ENCODE results near the gene DUSP9.

The DUSP9 gene

DNA sequence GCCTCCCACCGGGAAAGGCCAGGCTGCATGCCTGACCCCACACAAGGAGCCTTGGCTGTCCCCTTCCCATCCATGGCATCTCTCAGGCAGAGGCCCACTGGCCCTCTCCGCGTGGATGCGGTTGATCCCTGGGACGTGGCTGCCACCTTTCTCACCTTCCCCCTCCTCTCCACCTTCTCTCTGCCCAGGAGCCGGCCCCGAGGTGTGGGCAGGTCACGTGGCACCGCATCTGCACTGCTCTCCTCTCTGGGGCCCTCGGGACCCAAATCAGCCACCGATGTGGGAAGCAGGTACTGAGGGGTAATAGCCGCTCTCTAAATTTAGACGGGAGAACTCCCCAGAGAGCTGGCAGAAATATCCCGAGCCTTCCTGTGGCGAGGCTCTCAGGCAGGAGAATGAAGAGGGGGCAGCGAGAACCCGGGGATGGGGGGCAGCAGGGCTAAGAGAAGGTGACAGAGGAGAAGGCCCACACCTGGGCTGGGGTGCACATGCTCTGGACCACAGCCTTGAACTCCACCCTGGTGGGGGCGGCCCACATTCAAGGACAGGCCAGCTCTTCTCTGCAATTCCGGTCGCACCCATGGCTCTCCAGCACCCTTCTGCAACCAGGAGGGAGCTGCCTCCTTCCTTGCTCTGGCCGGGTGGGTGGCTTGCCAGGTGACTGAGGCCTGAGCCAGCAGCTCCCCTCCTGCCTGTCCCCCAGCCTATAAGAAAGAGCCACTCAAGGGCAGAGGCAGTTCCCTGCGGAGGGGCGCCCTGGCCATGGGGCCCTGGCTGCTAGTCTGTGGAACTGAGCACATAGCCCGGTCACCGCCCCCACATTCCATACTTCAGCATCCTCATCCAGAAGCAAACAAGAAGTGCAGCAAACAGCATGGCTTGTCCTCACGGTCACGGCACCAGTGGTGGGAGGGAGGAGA, 9.6 kb upstream of the DUSP9 start:
- no peak for DNase-seq

DNA sequence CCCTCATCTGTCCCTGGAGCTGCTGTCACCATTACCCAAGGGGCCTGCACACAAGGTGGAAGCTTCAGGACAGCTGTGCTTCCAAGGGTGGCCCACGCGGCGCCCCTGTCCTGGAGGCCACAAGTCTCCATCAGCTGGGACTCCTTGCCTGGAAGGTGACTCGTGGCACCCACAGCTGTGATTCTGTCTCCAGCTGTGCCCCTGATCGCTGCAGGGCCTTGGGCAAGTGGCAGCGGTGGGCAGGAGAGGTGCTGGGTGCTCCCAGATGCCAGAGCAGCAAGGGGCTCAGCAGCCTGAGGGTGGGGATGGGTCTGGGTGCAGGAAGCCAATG, 9.0 kb upstream of the DUSP9 start:
- no peak for DNase-seq

DNA sequence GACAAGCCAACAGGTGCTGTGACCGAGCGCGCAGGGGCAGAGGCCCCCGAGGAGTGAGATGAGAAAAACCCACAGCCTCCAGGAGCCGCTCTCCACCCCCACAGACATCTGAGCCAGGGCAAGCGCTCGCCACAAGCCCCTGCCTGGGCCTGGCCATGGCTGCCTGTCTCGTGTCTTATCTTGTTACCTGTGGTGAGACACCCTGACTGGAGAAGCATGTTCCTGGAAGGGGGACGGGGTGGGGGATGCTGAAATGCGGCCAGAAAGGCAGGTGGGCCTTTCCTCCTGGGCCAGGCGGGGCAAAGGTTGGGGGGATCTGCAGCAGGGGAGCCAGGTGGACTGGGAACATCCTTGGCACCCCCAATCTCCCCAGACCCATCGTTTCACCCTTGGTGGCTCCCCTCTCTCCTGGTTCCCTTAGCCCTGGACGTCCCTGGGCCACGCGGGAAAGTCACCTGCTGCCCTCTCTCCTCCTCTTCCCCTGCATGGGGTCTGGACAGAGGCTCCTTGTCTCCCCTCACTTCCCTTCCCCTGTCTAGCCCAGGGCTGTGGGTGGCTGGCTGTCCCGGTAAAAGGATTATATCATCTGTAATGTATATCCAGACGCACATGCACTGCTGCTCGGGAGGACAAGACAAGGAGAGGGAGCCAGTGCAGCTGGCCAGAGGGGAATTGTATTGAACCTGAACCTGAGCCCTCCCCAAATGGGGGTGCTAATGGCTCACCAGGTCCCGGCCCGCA, 8.4 kb upstream of the DUSP9 start:
- no peak for DNase-seq

DNA sequence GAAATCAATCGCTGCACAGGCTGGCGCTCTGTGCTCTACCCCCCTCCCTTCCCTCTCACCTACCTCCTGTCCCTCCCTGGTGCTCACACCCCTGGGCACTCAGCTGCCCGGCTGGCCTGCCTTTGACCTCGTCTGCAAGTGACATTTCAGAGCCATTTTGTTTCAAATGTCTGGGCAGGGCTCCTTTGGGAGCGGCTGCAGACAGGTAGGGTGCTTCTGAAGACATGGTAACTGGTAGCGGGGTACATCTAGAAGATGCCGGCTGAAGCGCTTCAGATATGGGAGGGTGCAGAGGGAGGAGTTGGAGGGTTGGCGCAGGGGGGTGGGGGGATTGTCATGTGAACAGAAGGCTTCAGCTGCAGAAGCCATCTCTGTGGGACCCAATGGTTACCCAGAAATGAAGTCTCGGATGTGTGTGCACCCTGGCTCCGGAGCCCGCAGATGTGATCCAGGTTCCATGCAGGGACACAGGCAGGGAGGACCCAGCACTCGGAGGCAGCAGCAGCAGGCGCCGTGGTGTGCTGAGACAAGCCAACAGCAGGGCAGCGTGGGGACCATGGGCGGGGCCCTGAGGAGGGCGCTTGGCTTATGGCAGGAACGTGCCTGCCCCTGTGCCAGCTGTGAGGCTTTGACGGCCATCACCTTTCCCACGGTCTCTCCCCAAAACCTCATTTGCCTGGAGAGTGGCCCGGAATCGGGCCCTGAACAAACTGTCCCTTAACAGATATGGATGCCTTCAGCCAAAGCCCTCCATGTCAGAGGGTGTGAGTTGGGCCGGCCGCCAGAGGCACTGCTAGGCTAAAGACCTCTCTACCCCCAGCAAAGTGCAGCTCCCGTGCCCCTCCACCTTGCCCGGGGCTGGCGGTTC, 7.6 kb upstream of the DUSP9 start:
- no peak for DNase-seq

DNA sequence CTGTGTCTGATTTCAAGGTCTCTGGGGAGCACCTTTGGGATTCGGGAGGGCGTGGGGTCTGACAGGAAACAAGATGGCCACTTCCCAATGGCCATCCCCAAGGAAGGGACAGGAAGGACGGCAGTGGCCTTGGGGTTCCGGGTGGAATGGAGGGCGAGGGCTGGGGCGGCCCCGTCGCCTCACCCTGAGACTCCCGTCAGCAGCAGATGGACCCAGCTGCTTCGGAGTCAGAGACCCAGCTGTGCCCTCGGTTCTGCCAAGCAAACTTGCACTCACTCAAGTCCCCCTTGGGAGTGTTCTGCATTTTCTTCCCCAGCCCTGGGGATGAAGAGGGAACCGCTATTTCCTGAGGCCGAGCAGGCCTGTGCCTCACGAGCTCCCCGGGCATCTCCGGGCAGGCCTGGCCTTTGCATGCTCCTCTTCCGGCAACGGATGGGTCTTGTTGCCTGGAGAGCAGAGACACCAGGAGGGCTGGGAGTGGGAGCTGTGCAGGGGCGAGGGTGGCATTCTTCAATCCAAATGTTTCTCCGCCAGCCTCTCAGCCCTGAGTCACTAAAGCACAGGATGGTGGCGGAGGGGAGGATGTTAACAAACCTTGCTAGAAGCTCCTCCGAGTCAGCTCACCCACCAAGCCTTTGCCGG, 6.8 kb upstream of the DUSP9 start:
- DNase-seq: no peak

DNA sequence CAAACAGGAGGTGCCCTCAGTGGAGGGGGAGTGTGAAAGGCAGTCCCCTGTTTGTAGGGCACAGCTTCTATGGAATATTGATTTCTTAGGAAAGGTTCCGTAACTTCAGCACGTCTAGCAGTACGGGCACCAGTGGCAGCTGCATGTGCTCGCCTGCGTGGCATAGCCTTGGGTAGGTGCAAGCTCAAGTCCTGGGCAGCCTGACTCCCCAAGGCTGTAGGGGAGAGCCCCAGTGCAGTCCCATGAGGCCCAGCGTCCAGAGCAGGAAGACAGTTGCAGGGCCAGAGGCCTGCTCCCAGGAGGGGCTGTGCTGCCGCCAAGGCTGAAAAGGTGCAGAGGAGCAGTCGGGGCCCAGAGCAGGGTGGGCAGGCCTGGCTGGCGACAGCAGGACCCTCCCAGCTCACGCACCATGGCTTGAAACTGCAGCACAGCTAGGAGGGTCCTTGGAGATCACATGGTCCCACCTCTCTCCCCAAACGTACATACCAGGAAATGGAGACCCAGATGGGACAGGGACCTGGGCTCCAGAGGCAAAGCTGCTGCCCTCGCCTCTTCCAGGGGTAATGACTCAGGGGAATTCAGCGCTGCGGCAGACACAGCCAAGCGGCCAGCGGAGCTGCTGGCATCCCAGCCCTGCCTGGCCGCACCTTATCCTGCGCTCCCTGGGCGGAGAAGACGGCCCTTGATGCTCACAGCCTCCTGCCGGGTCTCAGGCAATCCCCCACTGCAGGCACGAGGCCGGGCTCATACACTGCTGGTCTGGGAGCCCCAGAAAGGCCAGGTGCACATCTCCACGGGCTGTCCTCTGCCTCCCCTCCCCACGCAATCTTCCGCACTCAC, 6.0 kb upstream of the DUSP9 start:
- DNase-seq: no peak

DNA sequence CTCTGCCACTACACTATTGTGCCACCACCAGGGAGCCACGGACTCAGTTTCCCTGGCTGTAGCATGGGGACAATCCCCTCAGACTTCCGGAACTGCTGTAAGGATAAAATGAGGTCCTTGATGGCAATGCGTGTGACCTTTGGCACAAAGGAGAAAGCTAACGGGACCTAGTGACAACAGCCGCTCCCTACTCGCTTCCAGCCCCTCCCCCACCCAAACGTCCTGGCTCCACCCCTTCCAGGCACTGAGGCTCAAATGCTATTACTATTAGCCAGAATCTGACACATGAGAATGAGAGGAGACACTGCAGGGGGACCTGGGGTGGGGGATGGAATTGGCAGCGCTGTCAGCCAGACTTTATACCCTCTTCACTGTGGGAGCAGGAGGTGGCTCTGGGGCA, 5.4 kb upstream of the DUSP9 start:
- DNase-seq: no peak

DNA sequence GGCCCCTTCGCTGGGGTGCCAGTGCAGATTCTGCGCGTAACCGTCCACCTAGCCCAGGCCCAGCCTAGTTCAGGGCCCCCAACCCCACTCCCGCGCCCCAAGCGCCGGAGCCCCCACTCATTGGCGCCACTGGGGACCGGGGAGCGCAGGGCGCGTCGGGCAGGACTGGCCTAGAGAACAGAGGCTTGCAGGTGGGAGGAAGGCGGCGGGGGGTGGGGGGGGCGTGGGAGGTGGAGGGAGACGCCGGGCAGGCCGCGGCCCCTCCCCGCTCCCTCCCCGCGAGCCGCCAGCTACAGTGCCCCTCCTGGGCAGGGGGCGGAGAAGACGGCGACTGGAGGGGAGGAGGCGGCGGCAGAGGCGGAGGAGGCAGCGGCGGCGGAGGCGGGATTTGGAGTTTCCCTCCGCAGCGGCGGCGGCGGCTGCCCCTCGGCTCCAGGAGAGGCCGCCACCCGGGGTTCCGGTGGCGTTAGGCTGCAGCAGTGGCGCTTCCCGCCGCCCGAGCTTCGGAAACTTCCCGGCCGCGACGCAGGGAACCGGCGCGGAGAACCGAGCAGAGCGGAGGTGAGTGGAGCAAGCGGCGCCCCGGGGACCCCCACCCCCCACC, 4.8 kb upstream of the DUSP9 start:
- no peak for DNase-seq

DNA sequence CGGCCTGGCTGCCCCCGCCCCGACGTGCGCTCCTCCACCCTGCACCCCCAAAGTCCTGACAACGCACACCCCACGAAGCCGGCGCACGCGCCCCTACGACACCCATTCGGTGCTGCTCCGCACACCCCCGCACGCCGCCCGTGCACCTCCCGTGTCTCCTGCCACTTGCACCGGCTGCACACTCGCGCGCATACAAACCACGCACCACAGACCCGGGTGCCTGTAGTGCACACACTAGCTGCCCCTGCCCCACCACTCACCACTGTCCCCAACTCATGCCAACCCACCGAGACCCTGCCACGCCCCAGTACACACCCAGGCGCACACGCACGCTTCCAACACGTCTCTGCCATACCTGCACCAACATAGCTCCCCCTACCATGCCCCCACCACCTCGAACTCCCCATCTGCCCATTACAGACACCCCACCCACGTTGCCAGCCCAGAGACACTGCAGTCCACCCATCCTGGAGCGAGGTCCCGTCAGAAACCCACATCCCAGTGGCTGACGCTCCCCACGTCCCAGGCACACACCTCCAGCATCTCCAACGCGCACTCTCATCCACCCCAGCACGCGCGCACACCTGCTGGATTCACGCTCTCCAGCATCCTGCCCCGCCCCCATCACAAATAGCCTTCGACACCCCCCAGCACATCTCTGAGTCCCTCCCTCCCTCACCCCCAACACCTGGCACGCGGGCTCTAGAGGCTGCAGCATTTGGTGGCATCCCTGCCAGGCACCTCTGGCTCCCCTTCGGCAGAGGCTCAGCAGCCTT, 4.2 kb upstream of the DUSP9 start:
- no peak for DNase-seq

DNA sequence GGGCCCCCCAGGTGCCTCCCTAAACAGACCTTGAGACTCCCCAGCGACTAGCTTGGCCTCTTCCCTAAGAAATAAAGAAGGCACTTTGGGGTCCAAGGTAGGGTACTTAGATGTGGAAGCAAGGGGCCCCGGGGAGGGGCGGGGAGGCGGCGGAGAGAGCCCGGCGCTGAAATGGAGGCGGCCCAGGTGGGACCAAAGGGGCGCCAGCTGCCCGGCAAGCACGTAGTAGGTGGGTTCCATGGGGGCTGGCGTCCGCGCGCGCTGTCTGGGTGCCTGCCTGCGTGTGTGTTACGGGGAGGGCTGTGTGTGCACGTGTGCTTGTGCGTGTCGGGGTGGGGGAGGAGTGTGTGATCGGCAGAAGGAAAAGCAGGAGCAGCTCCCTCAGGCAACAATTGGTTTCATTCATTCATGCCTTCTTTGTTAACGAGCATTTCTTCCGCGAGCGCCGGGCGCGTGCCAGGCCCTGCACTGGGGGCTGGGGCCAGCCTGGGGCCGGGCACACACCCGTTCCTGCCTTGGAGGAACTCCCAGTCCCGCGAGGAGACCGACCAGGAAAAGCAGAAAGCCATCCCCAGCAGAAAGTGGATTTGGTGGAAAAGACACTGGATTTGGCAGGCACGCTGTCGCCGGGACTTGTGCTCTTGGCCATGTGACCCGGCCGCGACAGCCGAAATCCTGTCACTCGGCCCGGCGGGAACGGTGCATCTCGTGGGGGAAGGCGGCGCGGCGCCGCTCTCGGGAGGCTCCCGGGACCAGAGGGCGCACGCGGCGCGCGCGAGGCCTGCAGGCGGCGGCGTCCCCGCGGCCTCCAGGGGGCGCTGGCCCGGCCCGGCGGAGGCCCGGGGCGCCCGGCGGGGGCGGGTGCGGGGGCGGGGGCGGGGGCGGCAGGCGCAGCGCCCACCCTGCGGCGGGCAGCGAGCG, 3.3 kb upstream of the DUSP9 start:
- no peak for DNase-seq

DNA sequence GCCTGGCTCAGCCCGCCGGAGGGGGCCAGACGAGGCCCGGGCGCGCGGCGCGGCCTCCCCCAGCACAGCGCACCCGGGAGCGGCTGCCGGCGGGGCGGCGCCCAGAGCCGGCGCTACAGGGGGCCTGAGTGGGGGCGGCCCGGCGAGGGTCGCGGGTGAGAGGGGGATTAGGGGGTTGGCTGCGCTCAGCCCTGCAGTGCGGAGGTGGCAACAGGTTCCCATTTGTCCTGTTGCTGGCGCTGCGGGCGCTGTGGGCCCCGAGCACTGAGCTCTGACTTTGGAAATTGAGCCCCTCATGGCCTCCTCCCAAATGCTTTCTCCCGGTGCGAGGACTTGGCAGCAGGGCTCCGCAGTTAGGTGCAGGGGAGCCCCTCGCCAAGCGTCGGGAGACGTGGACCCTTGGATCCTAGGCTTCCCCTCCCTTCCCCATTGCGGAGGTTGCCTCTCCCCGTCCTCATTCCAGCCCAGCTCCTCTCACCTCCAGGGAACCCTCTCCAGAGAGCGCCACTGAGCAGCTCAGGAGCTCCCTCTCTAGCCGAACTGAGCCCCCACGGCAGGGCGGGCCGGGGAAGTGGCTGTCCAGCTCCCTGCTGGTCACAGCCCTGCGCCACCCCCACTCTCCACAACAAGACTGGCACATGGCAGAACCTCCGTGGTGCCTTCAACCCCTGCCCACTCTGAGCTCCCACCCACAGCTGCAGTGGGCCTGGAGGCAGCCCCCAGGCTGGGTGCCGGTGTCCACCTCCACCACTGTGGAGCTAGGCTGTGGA, 2.5 kb upstream of the DUSP9 start:
- DNase-seq: no peak

DNA sequence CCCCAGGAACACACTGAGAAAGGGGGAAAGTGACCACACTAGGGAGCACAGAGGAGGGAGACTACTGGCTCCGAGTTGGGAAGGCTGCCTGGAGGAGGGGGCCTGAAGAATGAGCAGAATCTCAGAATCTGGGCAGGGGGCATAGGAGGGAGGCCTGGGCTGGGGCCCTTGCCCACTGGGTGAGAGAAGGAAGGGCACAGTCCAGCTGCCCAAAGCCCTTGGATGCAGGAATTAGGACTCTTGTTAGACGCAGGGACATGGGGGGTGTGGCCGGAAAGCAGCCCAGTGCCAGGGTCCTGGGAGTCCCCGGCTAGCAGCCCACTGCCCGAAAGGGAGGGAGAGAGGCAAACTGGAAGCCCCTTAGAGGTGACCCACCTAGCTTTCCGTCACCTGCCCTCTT, 1.9 kb upstream of the DUSP9 start:
- no peak for DNase-seq

DNA sequence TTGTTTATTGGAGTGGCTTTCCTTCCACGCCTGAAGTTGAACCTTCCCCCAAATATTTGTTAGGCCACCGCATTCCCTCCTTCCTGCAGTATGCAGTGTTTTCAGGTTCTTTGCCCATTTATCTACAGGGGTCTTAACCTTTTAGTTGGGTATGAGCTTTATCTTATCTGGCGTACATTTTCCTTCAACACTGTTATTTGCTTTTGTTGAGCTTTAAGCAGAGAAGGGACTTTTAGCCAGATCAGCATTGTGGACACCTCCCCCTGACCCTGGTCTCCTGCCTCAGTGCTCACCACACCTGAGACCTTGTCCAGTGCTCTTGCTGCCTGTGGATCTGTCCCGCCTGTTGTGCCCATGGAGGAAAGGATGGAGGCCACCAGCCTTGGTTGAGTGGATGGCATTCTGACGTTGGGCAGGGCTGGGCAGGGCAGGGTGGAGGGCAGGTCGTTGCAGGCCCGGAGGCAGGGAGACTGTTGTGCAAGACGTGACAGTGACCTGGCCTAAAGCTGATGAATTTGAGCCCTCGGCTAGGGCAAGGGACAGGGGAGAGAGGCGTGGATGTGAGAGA, 998 bp upstream of the DUSP9 start:
- no peak for DNase-seq

DNA sequence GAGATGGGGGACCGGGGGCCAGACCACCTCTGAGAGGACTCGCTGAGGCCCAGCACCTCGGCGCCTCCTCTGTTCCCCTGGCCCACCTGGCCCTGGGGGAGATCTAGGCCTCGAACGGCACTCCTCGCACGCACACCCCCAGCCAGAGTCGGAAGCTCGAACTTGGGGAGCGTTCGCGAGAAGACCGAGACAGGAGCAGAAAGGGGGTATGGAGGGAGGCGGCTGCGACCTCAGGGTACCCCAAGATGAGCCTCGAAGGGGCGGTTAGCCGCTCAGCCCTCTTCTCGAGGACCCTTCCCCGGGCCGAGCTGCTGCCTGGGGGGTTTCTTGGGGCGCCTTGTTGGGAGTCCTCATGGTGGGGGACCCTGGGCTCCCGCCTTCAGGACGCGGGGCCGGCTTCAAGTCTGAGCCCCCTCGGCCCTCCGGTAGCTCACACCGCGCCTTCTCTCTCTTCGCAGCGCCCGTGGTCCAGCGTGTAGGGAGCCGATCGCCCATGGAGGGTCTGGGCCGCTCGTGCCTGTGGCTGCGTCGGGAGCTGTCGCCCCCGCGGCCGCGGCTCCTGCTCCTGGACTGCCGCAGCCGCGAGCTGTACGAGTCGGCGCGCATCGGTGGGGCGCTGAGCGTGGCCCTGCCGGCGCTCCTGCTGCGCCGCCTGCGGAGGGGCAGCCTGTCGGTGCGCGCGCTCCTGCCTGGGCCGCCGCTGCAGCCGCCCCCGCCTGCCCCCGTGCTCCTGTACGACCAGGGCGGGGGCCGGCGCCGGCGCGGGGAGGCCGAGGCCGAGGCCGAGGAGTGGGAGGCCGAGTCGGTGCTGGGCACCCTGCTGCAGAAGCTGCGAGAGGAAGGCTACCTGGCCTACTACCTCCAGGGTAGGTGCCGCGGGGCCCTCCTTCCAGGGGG, 706 bp downstream of the DUSP9 start:
- DNase-seq: no peak

DNA sequence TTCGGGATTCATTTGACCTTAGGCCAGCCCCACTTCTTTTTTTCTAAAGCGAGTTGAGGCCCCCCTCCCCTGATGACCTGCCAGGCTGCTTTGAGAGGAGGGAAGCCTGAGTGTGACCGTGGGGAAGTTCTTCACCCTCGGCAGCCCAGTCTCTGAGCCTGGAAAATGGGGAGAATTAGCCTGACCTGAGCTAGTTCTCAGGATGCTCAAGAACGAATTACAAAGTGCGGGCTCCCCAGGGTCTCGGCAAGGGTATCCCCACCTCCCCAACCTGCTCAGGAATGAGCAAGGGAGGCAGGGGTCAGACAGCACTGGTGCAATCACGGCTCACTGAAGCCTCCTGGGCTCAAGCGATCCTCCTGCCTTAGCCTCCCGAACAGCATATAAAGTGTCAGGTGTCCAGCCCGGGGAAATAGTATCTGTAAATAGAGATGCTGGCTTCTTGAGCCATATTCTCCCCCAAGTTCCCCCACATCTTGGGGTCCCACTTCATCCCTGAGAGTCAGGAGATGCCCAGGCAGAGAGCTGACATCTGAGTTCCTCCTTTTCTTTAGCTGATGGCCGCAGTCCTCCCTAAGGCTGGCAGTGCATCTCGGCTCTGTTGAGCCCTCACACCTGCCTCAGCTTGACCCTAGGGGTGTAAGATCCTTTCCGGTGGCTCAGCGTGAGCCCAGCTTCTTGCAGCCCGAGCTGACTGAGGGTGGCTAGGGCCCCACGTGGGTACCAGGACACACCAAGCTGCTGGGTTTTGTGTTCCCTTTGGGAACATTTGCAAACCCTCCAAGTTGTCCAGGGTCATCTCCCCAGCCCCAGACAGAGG, 1.6 kb downstream of the DUSP9 start:
- no peak for DNase-seq

DNA sequence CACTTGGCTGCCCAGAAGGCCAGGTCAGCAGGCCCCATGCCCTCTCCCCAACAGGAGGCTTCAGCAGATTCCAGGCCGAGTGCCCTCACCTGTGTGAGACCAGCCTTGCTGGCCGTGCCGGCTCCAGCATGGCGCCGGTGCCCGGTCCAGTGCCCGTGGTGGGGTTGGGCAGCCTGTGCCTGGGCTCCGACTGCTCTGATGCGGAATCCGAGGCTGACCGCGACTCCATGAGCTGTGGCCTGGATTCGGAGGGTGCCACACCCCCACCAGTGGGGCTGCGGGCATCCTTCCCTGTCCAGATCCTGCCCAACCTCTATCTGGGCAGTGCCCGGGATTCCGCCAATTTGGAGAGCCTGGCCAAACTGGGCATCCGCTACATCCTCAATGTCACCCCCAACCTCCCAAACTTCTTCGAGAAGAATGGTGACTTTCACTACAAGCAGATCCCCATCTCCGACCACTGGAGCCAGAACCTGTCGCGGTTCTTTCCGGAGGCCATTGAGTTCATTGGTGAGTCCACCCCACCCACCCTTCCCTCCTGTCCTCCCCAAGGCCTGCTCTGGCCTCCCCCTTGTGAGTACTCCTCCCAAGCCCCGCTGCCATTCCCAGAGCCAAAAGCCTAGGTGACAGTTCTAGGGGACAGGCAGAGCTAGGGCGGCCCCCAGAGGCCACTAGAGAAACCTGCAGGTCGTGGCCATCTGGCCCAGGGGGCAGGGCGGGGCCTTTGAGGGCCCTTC, 2.3 kb downstream of the DUSP9 start:
- DNase-seq: peak; percentile 22

All from activated CD4-positive, alpha-beta T cell treated with anti-CD3 and anti-CD28 coated beads, Interleukin-2, amount 50 U/mL, for 16 hours (primary cell).